ENCODE data around the gene GC. TPM values are rescaled to one million over a fixed set of nuclear protein-coding genes. Genes with fewer than 3 reads are reported as not detected.
"Not testable (repeated sequence)": the region's sequence is repeated elsewhere in the genome, so short reads cannot be mapped to it uniquely, and the experiment has no call there.

GC gene, protein sequence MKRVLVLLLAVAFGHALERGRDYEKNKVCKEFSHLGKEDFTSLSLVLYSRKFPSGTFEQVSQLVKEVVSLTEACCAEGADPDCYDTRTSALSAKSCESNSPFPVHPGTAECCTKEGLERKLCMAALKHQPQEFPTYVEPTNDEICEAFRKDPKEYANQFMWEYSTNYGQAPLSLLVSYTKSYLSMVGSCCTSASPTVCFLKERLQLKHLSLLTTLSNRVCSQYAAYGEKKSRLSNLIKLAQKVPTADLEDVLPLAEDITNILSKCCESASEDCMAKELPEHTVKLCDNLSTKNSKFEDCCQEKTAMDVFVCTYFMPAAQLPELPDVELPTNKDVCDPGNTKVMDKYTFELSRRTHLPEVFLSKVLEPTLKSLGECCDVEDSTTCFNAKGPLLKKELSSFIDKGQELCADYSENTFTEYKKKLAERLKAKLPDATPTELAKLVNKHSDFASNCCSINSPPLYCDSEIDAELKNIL
- total RNA-seq: not detected in 2 replicates

- DNase-seq (ENCODE audit: extremely low read depth, low read depth, low spot score): no peak
Measured at GRCh38 chr4:71783972-71784371, at the start of gene GC. GC (minus strand) TSS chr4:71784079; CDS start chr4:71784018, 61 bp downstream.

DNA sequence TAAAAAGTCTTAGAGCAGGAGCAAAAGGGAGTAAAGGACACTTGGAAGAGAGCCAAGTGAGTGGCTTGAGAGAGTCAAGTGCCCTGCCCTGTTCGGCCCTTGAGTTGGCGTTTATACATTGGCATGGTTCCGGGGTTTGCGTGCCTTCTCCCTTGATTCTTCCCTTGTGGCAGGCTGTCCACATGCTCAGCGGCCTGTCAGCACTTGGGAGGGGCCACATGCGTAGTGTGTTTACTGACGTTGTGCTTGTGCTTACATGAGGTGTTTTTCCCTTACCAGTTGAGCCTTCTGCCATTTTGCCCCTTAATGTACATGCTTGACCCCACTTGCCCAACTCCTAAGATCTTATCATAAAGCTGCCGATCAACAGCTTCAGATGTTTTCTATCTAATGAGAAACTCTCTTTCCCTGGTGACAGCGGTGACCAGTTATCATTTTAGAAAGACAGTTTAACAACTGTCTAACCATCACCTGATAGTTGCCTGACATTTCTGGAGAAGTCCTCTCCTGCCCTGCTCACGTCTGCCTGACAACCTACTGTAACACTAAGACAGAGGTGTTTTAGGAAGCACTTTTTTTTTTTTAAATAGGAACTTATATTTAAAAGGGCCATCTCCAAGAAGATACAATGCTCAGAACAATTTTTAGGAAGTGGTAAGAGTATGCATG, 49.5 kb upstream of the GC start:
- no peak for DNase-seq (ENCODE audit: extremely low read depth, low read depth, low spot score)

- DNase-seq (ENCODE audit: extremely low read depth, low read depth, low spot score): no peak
Measured at GRCh38 chr4:71832049-71832448, 48.2 kb upstream of the GC start.

DNA sequence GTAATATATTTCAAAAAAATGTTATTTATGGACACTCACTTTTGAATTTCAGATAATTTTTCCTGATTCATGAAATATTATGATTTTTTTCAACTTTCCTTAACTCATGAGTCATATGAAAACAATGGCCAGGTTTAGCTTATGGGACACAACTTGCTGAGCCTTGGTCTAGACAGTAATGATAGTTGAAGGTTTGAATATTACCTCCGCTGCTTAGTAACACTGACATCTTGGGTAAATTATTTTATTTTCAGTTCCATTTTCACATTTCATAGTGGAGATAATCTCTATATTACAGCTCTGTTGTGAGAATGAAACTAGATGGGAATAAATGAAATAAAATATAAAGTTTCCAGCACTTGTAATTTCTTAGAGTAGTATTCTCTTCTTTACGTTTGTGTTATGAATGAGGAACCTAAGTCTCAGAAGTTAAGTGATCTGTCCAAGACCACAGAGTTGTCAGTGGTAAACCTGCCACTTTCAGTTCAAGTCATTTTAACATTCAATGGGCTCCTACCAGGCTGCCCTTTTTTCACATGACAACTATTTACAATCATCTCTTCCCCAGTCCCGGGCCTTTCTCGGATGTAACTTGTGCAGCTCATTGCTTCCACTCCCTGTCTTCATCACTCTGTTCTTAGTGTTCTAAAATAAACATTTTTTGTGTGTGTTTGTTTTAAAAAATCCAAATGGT, 46.8 kb upstream of the GC start:
- DNase-seq (ENCODE audit: extremely low read depth, low read depth, low spot score): no peak

- no peak for DNase-seq (ENCODE audit: extremely low read depth, low read depth, low spot score)
Measured at GRCh38 chr4:71828470-71828869, 44.6 kb upstream of the GC start.

DNA sequence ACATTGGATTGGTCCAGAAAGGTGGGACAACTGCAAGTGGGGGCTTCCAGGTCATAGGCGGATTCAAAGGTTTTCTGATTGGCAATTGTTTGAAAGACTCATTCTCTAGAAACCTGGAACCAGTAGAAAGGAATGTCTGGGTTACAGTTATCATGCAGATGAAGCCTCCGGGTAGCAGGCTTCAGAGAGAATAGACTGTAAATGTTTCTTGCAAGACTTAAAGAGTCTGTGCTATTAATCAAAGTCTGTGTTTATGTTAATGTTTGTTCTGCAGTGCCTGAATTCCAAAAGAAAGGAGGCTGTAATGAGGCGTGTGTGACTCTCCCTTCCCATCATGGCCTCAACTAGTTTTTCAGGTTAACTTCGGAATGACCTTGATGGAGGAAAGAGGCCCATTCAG, 43.9 kb upstream of the GC start:
- DNase-seq (ENCODE audit: extremely low read depth, low read depth, low spot score): no peak

- no peak for DNase-seq (ENCODE audit: extremely low read depth, low read depth, low spot score)
Measured at GRCh38 chr4:71816676-71817303, 32.9 kb upstream of the GC start.

- no peak for DNase-seq (ENCODE audit: extremely low read depth, low read depth, low spot score)
Measured at GRCh38 chr4:71814433-71814832, 30.6 kb upstream of the GC start.

GRCh38 chr4:71809805-71810204, 25.9 kb upstream of the GC start:
- DNase-seq (ENCODE audit: extremely low read depth, low read depth, low spot score): not testable (repeated sequence)

DNA sequence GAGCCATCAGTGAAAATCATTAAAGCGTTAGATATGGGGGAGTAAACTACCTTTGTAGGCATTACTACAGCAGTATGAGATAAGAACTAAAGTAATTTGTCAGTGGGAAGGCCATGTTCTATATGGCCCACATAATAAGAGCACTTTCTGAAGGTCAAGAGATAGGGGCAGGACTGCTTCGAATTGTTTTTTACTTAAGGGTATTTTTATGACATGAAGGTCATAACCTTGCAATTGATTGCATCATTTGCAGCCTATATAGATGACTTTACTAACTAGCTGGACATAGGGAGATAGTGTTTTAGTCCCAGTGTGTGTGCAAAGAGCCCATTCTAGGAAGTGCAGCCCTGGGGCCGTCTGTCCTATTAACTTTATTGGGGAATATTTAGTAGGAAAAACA, 23.6 kb upstream of the GC start:
- DNase-seq (ENCODE audit: extremely low read depth, low read depth, low spot score): no peak

DNA sequence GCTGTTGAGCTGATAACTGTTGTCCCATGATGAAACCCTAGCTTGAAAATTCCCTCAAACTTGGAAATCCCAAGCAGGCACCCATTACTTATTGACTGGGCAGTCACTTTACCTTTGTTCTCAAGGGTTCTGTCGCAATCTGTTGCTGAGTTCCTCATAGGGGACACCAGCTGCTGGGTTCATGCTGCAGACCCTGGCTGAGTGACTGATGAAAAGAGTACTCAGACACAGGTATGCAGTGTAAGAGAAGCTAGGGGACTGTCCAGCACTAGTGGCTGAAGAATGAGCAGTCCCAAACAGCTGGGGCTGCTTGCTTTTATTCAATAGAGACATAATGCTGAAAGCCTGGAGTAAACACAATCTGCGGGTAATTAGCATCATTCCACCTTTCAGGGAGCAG, 21.4 kb upstream of the GC start:
- DNase-seq (ENCODE audit: extremely low read depth, low read depth, low spot score): not testable (repeated sequence)

GRCh38 chr4:71804017-71804697, 20.3 kb upstream of the GC start:
- DNase-seq (ENCODE audit: extremely low read depth, low read depth, low spot score): not testable (repeated sequence)

DNA sequence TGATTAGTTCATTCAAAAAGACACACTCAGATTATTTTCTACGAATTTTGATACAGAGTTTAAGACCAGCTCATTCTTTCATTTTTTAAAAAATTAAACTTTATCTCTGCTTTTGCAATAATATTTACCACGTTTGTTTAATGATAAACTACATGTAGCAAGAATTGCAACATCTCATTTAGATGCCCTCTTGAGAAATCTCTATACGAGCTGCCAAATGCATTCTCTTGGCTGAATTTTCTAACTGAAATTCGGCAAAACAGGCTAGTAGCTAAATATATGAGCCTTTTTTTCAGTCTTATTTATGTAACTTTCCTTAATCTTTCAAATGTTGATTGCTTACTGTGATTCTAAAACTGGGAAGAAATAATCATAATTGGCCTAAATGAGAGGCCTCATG, 2.1 kb upstream of the GC start:
- no peak for DNase-seq (ENCODE audit: extremely low read depth, low read depth, low spot score)

- no peak for DNase-seq (ENCODE audit: extremely low read depth, low read depth, low spot score)
Measured at GRCh38 chr4:71784569-71785197, 804 bp upstream of the GC start.

DNA sequence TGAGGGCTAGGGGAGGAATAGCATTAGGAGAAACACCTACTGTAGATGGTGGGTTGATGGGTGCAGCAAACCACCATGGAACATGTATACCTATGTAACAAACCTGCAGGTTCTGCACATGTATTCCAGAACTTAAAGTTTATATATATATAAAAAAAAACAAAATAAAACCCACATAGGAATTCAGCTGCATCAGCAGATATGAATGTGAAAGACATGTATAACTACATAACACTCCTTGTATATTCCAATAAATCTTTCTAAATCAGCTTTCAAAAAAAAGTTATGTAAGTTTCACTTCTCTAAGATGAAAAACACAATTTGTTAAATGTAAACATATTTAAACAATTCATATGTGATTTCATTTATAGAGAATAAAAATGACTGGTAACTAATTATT, 6.0 kb downstream of the GC start:
- no peak for DNase-seq (ENCODE audit: extremely low read depth, low read depth, low spot score)

GRCh38 chr4:71775449-71775848, 8.4 kb downstream of the GC start:
- no peak for DNase-seq (ENCODE audit: extremely low read depth, low read depth, low spot score)

GRCh38 chr4:71774136-71774535, 9.7 kb downstream of the GC start:
- DNase-seq (ENCODE audit: extremely low read depth, low read depth, low spot score): no peak

DNA sequence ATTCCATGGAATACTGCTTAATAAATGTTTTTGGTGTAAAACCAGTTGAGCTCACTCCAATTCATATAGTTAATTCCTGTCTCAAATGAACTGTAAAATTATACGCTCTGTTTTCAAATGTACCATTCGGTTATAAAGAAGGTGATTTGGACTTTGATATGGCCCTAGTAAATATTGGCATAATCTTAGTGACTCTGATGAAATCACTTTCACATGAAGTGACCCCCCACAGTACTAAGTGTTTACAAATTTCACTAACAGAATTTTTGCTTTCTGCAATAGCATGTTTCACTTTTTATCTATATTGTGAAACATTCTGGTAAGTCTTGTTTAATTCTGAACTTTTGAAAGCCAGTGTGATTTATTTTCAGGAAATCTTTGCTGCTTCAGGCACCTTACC, 10.9 kb downstream of the GC start:
- no peak for DNase-seq (ENCODE audit: extremely low read depth, low read depth, low spot score)

DNA sequence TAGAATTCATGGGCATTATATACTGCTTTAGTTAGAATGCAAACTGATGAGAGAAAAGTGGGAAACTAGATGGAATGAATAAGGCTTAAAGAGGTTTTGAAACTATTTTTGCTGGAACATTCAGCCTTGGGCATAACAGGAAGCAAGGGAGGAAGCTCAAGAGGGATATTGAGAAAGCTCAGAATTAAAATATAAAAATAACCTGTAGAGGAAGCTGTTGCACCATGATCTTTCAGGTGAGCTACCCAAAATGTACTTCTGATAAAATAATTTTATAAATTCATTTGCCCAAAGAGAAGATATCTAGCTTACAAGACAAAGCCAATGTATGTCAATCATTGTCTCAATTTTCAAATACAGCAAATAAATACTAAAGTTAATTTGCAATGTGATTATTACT, 11.3 kb downstream of the GC start:
- no peak for DNase-seq (ENCODE audit: extremely low read depth, low read depth, low spot score)

- DNase-seq (ENCODE audit: extremely low read depth, low read depth, low spot score): no peak
Measured at GRCh38 chr4:71771613-71772012, 12.3 kb downstream of the GC start.
